Activated T-cell treated with anti-CD3 and anti-CD28 coated beads for 4 hours (primary cell): ENCODE measurements around the gene GPR153.
A peak's percentile ranks its signal among the peaks of the same experiment; 100 is the strongest.
"Not testable (repeated sequence)": the region's sequence is repeated elsewhere in the genome, so short reads cannot be mapped to it uniquely, and the experiment has no call there.

Experiments
- DNase-seq: peaks from one replicate; pipeline ENCODE4 v3.0.0-alpha.2; 2020

Gene GPR153

GRCh38 chr1:6260961-6261614 lies at the start of gene GPR153:
GPR153 (minus strand) TSS chr1:6261098; CDS start chr1:6254905, 6,193 bp downstream.
- DNase-seq, result peak; percentile 42

GRCh38 chr1:6310116-6310848 lies 49.4 kb upstream of the GPR153 start:
- no peak for DNase-seq

GRCh38 chr1:6309564-6309963 lies 48.7 kb upstream of the GPR153 start:
- DNase-seq, result no peak

- DNase-seq, result no peak
Observed at GRCh38 chr1:6308449-6308848, 47.6 kb upstream of the GPR153 start.

- DNase-seq, result not testable (repeated sequence)
Observed at GRCh38 chr1:6307682-6308081, 46.8 kb upstream of the GPR153 start.

GRCh38 chr1:6307099-6307498 lies 46.2 kb upstream of the GPR153 start:
- no peak for DNase-seq

- DNase-seq, result no peak
Observed at GRCh38 chr1:6303397-6304012, 42.6 kb upstream of the GPR153 start.

GRCh38 chr1:6302568-6302967 lies 41.7 kb upstream of the GPR153 start:
- no peak for DNase-seq

- no peak for DNase-seq
Observed at GRCh38 chr1:6301526-6301925, 40.6 kb upstream of the GPR153 start.

- no peak for DNase-seq
Observed at GRCh38 chr1:6300342-6301048, 39.6 kb upstream of the GPR153 start.

GRCh38 chr1:6299557-6300165 lies 38.8 kb upstream of the GPR153 start:
- DNase-seq, result no peak

- no peak for DNase-seq
Observed at GRCh38 chr1:6298940-6299465, 38.1 kb upstream of the GPR153 start.

- no peak for DNase-seq
Observed at GRCh38 chr1:6298530-6298929, 37.6 kb upstream of the GPR153 start.

GRCh38 chr1:6295910-6296309 lies 35.0 kb upstream of the GPR153 start:
- DNase-seq, result no peak

- DNase-seq, result no peak
Observed at GRCh38 chr1:6294890-6295556, 34.1 kb upstream of the GPR153 start.

GRCh38 chr1:6294080-6294889 lies 33.4 kb upstream of the GPR153 start:
- DNase-seq, result no peak

- DNase-seq, result no peak
Observed at GRCh38 chr1:6292102-6292501, 31.2 kb upstream of the GPR153 start.

- no peak for DNase-seq
Observed at GRCh38 chr1:6288665-6289064, 27.8 kb upstream of the GPR153 start.

GRCh38 chr1:6288026-6288425 lies 27.1 kb upstream of the GPR153 start:
- no peak for DNase-seq

- no peak for DNase-seq
Observed at GRCh38 chr1:6287431-6287886, 26.6 kb upstream of the GPR153 start.

- DNase-seq, result no peak
Observed at GRCh38 chr1:6287029-6287428, 26.1 kb upstream of the GPR153 start.
